Measurements from ENCODE around the gene KIT.

DNA sequence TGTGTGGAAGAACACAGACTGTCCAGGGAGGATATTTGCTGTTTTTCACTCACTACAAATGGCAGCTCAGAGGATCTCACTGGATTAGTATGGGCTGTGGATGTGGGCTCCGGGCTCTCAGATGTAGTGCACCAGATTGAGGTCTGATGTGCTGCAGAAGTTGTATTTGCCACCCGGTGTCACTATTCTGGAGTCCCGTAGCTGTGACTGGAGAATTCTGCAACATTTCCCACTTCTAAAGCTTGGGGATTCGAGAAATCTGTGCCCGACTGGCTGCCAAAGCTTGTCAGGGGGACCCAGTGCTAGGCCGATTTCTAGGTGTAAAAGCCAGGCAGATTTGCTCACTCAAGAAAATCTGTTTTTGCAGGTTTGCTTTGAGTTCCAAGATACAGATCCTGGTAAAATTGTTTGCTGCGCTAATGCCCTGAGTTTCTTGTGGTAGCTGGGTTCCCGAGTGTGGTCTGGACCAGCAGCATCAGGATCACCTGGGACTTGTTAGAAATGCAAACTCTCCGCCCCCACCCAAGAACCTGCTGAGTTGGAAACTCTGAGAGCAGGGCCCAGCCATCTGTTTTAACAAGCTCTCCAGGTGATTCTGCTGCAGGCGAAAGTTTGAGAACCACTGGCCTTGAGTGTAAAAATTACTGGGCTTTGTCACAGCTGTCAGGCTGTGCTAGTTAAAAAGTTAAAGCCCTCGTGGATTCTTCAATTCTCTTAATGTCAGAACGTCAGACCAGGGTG is 18.1 kb downstream of the KIT start:
- TF ChIP-seq POLR2A (IDR thresholded peaks at IDR 0.05; ENCODE audit: low read depth, low read length) = no peak
- TF ChIP-seq POLR2AphosphoS5 (IDR thresholded peaks at IDR 0.05; ENCODE audit: low read depth, low read length) = no peak

All from GM12892 (cell line).